Astrocyte (in vitro differentiated cells and primary cell): Measurements from ENCODE around the gene TMEM39A. TPM values are rescaled to one million over a fixed set of nuclear protein-coding genes. Genes with fewer than 3 reads are reported as not detected.

Experiments
- DNase-seq: peaks from one replicate; pipeline ENCODE4 v3.0.0-alpha.2; 2010; ENCODE audit warnings: low read depth
- FAIRE-seq: peaks from 2 replicates; lab custom pipeline; 2011; peaks lifted over from hg19 to GRCh38; lab: Jason Lieb, UNC
- H2AFZ ChIP-seq: 2 replicates; pipeline ENCODE4 v1.6.0; 2012; ENCODE audit warnings: low read depth, low read length, inconsistent platforms
- H3K27ac ChIP-seq: 2 replicates; pipeline ENCODE4 v1.5.1; 2011; ENCODE audit warnings: low read depth, low read length, inconsistent platforms
- H3K27me3 ChIP-seq: 2 replicates; pipeline ENCODE4 v1.6.0; 2011; ENCODE audit warnings: low read length, inconsistent platforms; ENCODE audit not compliant: insufficient read depth
- H3K36me3 ChIP-seq: 2 replicates; pipeline ENCODE4 v1.5.1; 2011; ENCODE audit warnings: low read length, inconsistent platforms; ENCODE audit not compliant: insufficient read depth
- H3K4me1 ChIP-seq: 2 replicates; pipeline ENCODE4 v1.5.1; 2011; ENCODE audit warnings: low read length, inconsistent platforms; ENCODE audit not compliant: insufficient read depth
- H3K4me2 ChIP-seq: 2 replicates; pipeline ENCODE4 v1.6.0; 2012; ENCODE audit warnings: low read length, inconsistent platforms
- H3K4me3 ChIP-seq: 2 replicates; pipeline ENCODE4 v1.5.1; 2011; ENCODE audit warnings: low read depth, mild to moderate bottlenecking, low read length, inconsistent platforms; ENCODE audit not compliant: insufficient read depth
- H3K79me2 ChIP-seq: 2 replicates; pipeline ENCODE4 v1.6.0; 2012; ENCODE audit warnings: mild to moderate bottlenecking, low read length, inconsistent platforms; ENCODE audit not compliant: insufficient read depth
- H3K9ac ChIP-seq: 2 replicates; pipeline ENCODE4 v1.6.0; 2012; ENCODE audit warnings: mild to moderate bottlenecking, low read length, inconsistent platforms
- H3K9me3 ChIP-seq: 2 replicates; pipeline ENCODE4 v1.5.1; 2012; ENCODE audit warnings: low read depth, mild to moderate bottlenecking, low read length, inconsistent platforms; ENCODE audit not compliant: insufficient read depth
- H4K20me1 ChIP-seq: 2 replicates; pipeline ENCODE4 v1.6.0; 2012; ENCODE audit warnings: low read length, inconsistent platforms; ENCODE audit not compliant: insufficient read depth
- H3K27ac Mint-ChIP-seq: one replicate; pipeline ENCODE4 v1.8.0; 2021; ENCODE audit warnings: mild to moderate bottlenecking, mixed read lengths; ENCODE audit not compliant: unreplicated experiment
- H3K27me3 Mint-ChIP-seq: one replicate; pipeline ENCODE4 v1.8.0; 2021; ENCODE audit warnings: low read depth, mixed read lengths; ENCODE audit not compliant: unreplicated experiment
- H3K36me3 Mint-ChIP-seq: one replicate; pipeline ENCODE4 v1.8.0; 2021; ENCODE audit warnings: low read depth, mixed read lengths; ENCODE audit not compliant: unreplicated experiment
- H3K4me1 Mint-ChIP-seq: one replicate; pipeline ENCODE4 v1.8.0; 2021; ENCODE audit warnings: low read depth, mixed read lengths; ENCODE audit not compliant: unreplicated experiment
- H3K4me3 Mint-ChIP-seq: one replicate; pipeline ENCODE4 v1.8.0; 2021; ENCODE audit warnings: mild to moderate bottlenecking, moderate library complexity, mixed read lengths; ENCODE audit not compliant: unreplicated experiment
- H3K9me3 Mint-ChIP-seq: one replicate; pipeline ENCODE4 v1.8.0; 2021; ENCODE audit warnings: mild to moderate bottlenecking, mixed read lengths; ENCODE audit not compliant: unreplicated experiment
- CTCF ChIP-seq: IDR thresholded peaks from 2 replicates; pipeline ENCODE4 v1.5.1; 2011; ENCODE audit warnings: low read depth, mild to moderate bottlenecking, inconsistent platforms, low read length, moderate library complexity; ENCODE audit not compliant: insufficient read depth
- EZH2 ChIP-seq: IDR thresholded peaks from 2 replicates; pipeline ENCODE4 v1.6.1; 2012; ENCODE audit warnings: mild to moderate bottlenecking, low read length, inconsistent platforms; ENCODE audit not compliant: insufficient read depth
- total RNA-seq: library from RNA; stranded (reverse); gene quantifications from 2 replicates; pipeline ENCODE4 v1.2.1, GENCODE V29; 2021

Gene TMEM39A
- total RNA-seq, 1 donor from 2014 or later = 53.4 TPM

- Histone ChIP-seq H4K20me1 (peaks cover 22% of the 10 kb centered on the region), H3K9ac (no peak overlapping the region), H3K27me3 (no peaks in the 10 kb centered on the region), H3K9me3 (no peaks in the 10 kb centered on the region), H3K27ac (no peak overlapping the region), H3K4me3 (no peak overlapping the region), H3K79me2 (no peaks in the 10 kb centered on the region), H3K36me3 (peaks cover 42% of the 10 kb centered on the region), H3K4me1 (peaks cover 5% of the 10 kb centered on the region), H3K4me2 (no peak overlapping the region), H2AFZ (no peak overlapping the region)
- Mint-ChIP-seq H3K27ac (no peak overlapping the region), H3K4me1 (peaks cover 16% of the 10 kb centered on the region), H3K27me3 (no peaks in the 10 kb centered on the region), H3K4me3 (no peak overlapping the region), H3K9me3 (no peaks in the 10 kb centered on the region), H3K36me3 (peaks cover 44% of the 10 kb centered on the region)
- TF ChIP-seq EZH2 = no peak
- TF ChIP-seq CTCF = no peak
- DNase-seq (no peak), FAIRE-seq (no peak)
Observed at GRCh38 chr3:119413603-119414280, 49.7 kb downstream of the TMEM39A start.

- H3K9ac ChIP-seq = no peak overlapping the region
- H3K27me3 ChIP-seq = no peaks in the 10 kb centered on the region
- peaks cover 41% of the 10 kb centered on the region for H3K36me3 Mint-ChIP-seq
- H3K4me1 ChIP-seq = no peaks in the 10 kb centered on the region
- peaks cover 16% of the 10 kb centered on the region for H3K4me1 Mint-ChIP-seq
- no peak overlapping the region for H3K4me3 Mint-ChIP-seq
- H3K27me3 Mint-ChIP-seq = no peaks in the 10 kb centered on the region
- H3K27ac Mint-ChIP-seq = no peak overlapping the region
- no peak for DNase-seq
- no peak overlapping the region for H3K4me2 ChIP-seq
- peaks cover 24% of the 10 kb centered on the region for H4K20me1 ChIP-seq
- no peak overlapping the region for H3K4me3 ChIP-seq
- no peak overlapping the region for H3K27ac ChIP-seq
- FAIRE-seq = no peak
- no peaks in the 10 kb centered on the region for H3K9me3 ChIP-seq
- H3K9me3 Mint-ChIP-seq = no peaks in the 10 kb centered on the region
- H3K79me2 ChIP-seq = no peaks in the 10 kb centered on the region
- no peak overlapping the region for H2AFZ ChIP-seq
- no peak for TF ChIP-seq CTCF
- no peak for TF ChIP-seq EZH2
- H3K36me3 ChIP-seq = peaks cover 35% of the 10 kb centered on the region
Observed at GRCh38 chr3:119409844-119410243, 53.6 kb downstream of the TMEM39A start.

- no peaks in the 10 kb centered on the region for H3K9me3 Mint-ChIP-seq
- no peaks in the 10 kb centered on the region for H3K27me3 Mint-ChIP-seq
- H3K27ac ChIP-seq = no peak overlapping the region
- no peaks in the 10 kb centered on the region for H3K4me1 ChIP-seq
- DNase-seq = no peak
- H3K9ac ChIP-seq = no peak overlapping the region
- no peak overlapping the region for H2AFZ ChIP-seq
- no peak for TF ChIP-seq CTCF
- no peak for TF ChIP-seq EZH2
- peaks cover 24% of the 10 kb centered on the region for H4K20me1 ChIP-seq
- H3K79me2 ChIP-seq = no peaks in the 10 kb centered on the region
- no peak overlapping the region for H3K4me3 Mint-ChIP-seq
- peaks cover 33% of the 10 kb centered on the region for H3K36me3 ChIP-seq
- peaks cover 18% of the 10 kb centered on the region for H3K4me1 Mint-ChIP-seq
- H3K4me2 ChIP-seq = no peak overlapping the region
- FAIRE-seq = no peak
- no peaks in the 10 kb centered on the region for H3K9me3 ChIP-seq
- no peaks in the 10 kb centered on the region for H3K27me3 ChIP-seq
- H3K27ac Mint-ChIP-seq = no peak overlapping the region
- H3K4me3 ChIP-seq = no peak overlapping the region
- H3K36me3 Mint-ChIP-seq = peaks cover 42% of the 10 kb centered on the region
Observed at GRCh38 chr3:119408243-119408950, 55.0 kb downstream of the TMEM39A start.
